SH-SY5Y (cell line): ENCODE data around the gene GPR87.

Source experiments
- GATA2 ChIP-seq: IDR thresholded peaks from 2 replicates; pipeline ENCODE4 v1.6.1; 2011; ENCODE audit warnings: mild to moderate bottlenecking, low read depth, low read length
- GATA3 ChIP-seq: IDR thresholded peaks from 2 replicates; pipeline ENCODE4 v1.6.1; 2011; ENCODE audit warnings: low read depth, mild to moderate bottlenecking, low read length, moderate library complexity

- TF ChIP-seq GATA2 (no peak), GATA3 (no peak)
Observed at GRCh38 chr3:151322511-151322910, 5.9 kb upstream of the GPR87 start.
